Gastrocnemius medialis (tissue), 4 donors: ENCODE measurements around the gene XIRP1. TPM values are rescaled to one million over a fixed set of nuclear protein-coding genes. Genes with fewer than 3 reads are reported as not detected.
A peak's percentile ranks its signal among the peaks of the same experiment; 100 is the strongest.

ENCODE experiments used
- ATAC-seq, 2 donors: fragments of 150-250 bp; one replicate each; pipeline ENCODE4 v1.9.1; 2016
- DNase-seq, 2 donors: peaks; one replicate each; pipeline ENCODE4 v3.0.0-alpha.2; 2019
- H3K27ac ChIP-seq, 4 donors: fragments of 200-600 bp; sonication (generic); 1 replicate in 1 of 4; 2 replicates in 3 of 4; pipeline ENCODE4 v1.5.1; 2016 to 2018; ENCODE audit warnings: mild to moderate bottlenecking in 2 of 4, moderate library complexity in 1 of 4
- H3K27me3 ChIP-seq, 3 donors: fragments of 200-600 bp; sonication (generic) in 2 of 3; 1 replicate in 1 of 3; 2 replicates in 2 of 3; pipeline versions ENCODE4 v1.5.1 to v1.6.0; 2016 to 2019; ENCODE audit warnings: mild to moderate bottlenecking in 1 of 3, moderate library complexity in 1 of 3
- H3K36me3 ChIP-seq, 2 donors: fragments of 200-600 bp; sonication (generic) in 1 of 2; one replicate each; pipeline ENCODE4 v1.5.1; 2017 to 2018
- H3K4me1 ChIP-seq, 2 donors: fragments of 200-600 bp; sonication (generic) in 1 of 2; one replicate each; pipeline ENCODE4 v1.5.1; 2016 to 2017; ENCODE audit warnings: mild to moderate bottlenecking in 2 of 2
- H3K4me3 ChIP-seq, 4 donors: fragments of 200-600 bp; sonication (generic) in 3 of 4; 1 replicate in 1 of 4; 2 replicates in 3 of 4; pipeline ENCODE4 v1.5.1; 2016 to 2019; ENCODE audit warnings: mild to moderate bottlenecking in 2 of 4
- H3K9me3 ChIP-seq, 3 donors: fragments of 200-600 bp; sonication (generic) in 2 of 3; 1 replicate in 1 of 3; 2 replicates in 2 of 3; pipeline ENCODE4 v1.5.1; 2016 to 2019
- CTCF ChIP-seq, 5 experiments: fragments of 450-650 bp in 3 of 5; fragments of 200-600 bp in 2 of 5; sonication (generic) in 2 of 5; IDR thresholded peaks in 4 of 5; conservative IDR thresholded peaks in 1 of 5; 1 replicate in 4 of 5; 2 replicates in 1 of 5; pipeline ENCODE4 v1.5.1; 2016 to 2019; ENCODE audit warnings: antibody characterized with exemption in 5 of 5, mild to moderate bottlenecking in 3 of 5, moderate library complexity in 3 of 5
- POLR2A ChIP-seq, 2 donors: fragments of 450-650 bp; IDR thresholded peaks; one replicate each; pipeline ENCODE4 v1.6.1; 2017; ENCODE audit warnings: antibody characterized with exemption in 2 of 2, mild to moderate bottlenecking in 2 of 2, moderate library complexity in 2 of 2
- in situ Hi-C, 4 donors: fragments of 200-750 bp; cut with MboI; loops; one replicate each; pipeline versions ENCODE4 v1.15.0 to v1.8.0; 2017; ENCODE audit warnings: low sequenced_read_pairs in 4 of 4
- intact Hi-C: fragments of 100-400 bp; cut with DNase I; formaldehyde crosslinking; loops from one replicate; pipeline ENCODE4 v1.15.1; 2023; ENCODE audit warnings: low total_unique reads
- total RNA-seq, 4 donors: library from RNA; depleted of rRNA; stranded (reverse); fragments of >200 nt; gene quantifications; one replicate each; pipeline versions ENCODE4 v1.1.0 to v1.2.3, GENCODE V29; 2016

XIRP1 gene
- total RNA-seq, 4 donors from 2014 or later: 52.4 to 329 (median 128) TPM

- intact Hi-C loops (loop anchor here (5.0 kb wide), 1 partner anchor 202 kb away; the partner anchor contains the start of gene SLC25A38), in situ Hi-C loops (loop anchor here in 1 of 4 donors (25.0 kb wide), 1 partner anchor 1282 kb away; the partner anchor contains the start of gene RPL14)
- no peaks in the 10 kb centered on the region for H3K9me3 ChIP-seq
- H3K27ac ChIP-seq: peak overlapping the region; percentile 86 to 100 (median 94)
- H3K27me3 ChIP-seq: no peaks in the 10 kb centered on the region
- DNase-seq (peak; percentile 85 to 93), ATAC-seq (peak; percentile 68 to 70)
- peak overlapping the region; percentile 44 to 55 (median 47) for H3K4me3 ChIP-seq
- peaks cover 0 to 21% of the 10 kb centered on the region in 2 donors for H3K36me3 ChIP-seq
- H3K4me1 ChIP-seq: peaks cover 47 to 56% of the 10 kb centered on the region in 2 donors
- TF ChIP-seq POLR2A (IDR thresholded peaks at IDR 0.05) (peak; percentile 47 to 57), CTCF (IDR thresholded peaks at IDR 0.05 in 4 of 5, conservative IDR thresholded peaks at IDR 0.05 in 1 of 5) (peak; percentile 12 to 45 (median 31))
Observed at GRCh38 chr3:39180546-39181346, 11.6 kb downstream of the XIRP1 start.

DNA sequence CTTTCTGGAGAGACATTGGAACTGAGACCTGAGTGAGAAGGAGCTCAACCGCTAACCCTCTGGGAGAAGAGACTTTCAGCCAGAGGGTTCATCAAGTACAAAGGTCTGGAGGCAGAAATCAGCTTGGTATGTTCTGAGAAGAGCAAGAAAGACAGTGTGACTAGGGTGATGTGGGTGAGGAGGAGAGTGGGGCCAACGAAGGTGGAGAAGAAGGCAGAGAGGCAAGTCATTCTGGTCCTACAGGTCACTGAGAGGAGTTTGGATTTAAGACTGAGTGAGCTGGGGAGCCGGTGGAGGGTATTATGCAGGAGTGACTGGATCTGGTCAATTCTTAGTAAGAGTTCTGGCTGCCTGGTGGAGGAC lies 12.2 kb downstream of the XIRP1 start:
- Histone ChIP-seq H3K27me3 (no peaks in the 10 kb centered on the region), H3K36me3 (peaks cover 0 to 15% of the 10 kb centered on the region in 2 donors), H3K4me1 (peaks cover 41 to 56% of the 10 kb centered on the region in 2 donors), H3K4me3 (peak overlapping the region; percentile 28 to 55 (median 44)), H3K27ac (peak overlapping the region; percentile 86 to 100 (median 94)), H3K9me3 (no peaks in the 10 kb centered on the region)
- intact Hi-C loops (loop anchor here (5.0 kb wide), 1 partner anchor 202 kb away; the partner anchor contains the start of gene SLC25A38), in situ Hi-C loops (loop anchor here in 1 of 4 donors (25.0 kb wide), 1 partner anchor 1282 kb away; the partner anchor contains the start of gene RPL14)
- ATAC-seq (no peak), DNase-seq (no peak)
- TF ChIP-seq CTCF (IDR thresholded peaks at IDR 0.05 in 4 of 5, conservative IDR thresholded peaks at IDR 0.05 in 1 of 5) (no peak), POLR2A (IDR thresholded peaks at IDR 0.05) (no peak)

GRCh38 chr3:39178553-39178952 lies 13.8 kb downstream of the XIRP1 start:
- Histone ChIP-seq H3K4me3 (peak overlapping the region; percentile 57 to 66 (median 59)), H3K4me1 (peaks cover 25 to 41% of the 10 kb centered on the region in 2 donors), H3K27ac (peak overlapping the region; percentile 83 to 100 (median 84)), H3K27me3 (no peaks in the 10 kb centered on the region), H3K36me3 (peaks cover 0 to 5% of the 10 kb centered on the region in 2 donors), H3K9me3 (no peaks in the 10 kb centered on the region)
- no peak for DNase-seq
- in situ Hi-C loops (loop anchor here in 1 of 4 donors (25.0 kb wide), 1 partner anchor 1284 kb away; the partner anchor contains the start of gene RPL14), intact Hi-C loops (no loop called here)
- no peak for TF ChIP-seq CTCF (IDR thresholded peaks at IDR 0.05 in 4 of 5, conservative IDR thresholded peaks at IDR 0.05 in 1 of 5)
- no peak for TF ChIP-seq POLR2A (IDR thresholded peaks at IDR 0.05)
- ATAC-seq: no peak

DNA sequence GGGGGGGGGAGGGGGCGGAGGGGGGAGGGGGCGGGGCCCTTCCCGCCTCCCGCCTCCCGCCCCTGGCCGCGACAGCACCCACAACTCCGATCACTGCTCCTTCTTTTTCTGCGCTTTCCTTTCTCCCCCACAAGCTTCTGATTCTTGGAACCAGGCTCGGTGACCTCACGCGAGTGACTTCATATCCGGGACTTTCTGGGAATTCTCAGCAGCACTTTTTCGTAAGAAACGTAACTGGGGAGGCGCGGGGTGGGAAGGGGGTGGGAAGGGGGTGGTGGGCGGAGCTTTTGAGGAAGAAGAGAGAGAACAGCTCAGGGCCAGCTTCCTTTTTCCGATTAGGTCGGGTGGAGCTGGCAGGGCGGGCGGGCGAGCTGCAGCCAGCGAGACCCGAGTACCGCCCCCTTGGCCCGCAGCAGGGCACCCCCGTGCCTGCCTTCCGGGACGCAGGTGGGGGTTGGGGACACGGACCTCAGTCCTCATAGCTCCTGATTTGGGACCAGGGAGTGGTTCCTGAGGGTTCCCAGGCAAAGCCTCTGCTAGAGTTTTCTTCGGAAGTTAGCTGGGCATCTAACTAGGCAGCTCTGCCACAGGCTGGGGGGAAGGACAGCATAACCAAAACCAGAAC lies 14.6 kb downstream of the XIRP1 start:
- peaks cover 22 to 34% of the 10 kb centered on the region in 2 donors for H3K4me1 ChIP-seq
- H3K36me3 ChIP-seq: no peaks in the 10 kb centered on the region
- peak; percentile 66 to 70 for TF ChIP-seq POLR2A (IDR thresholded peaks at IDR 0.05)
- TF ChIP-seq CTCF (IDR thresholded peaks at IDR 0.05 in 4 of 5, conservative IDR thresholded peaks at IDR 0.05 in 1 of 5): no peak
- intact Hi-C loops (no loop called here), in situ Hi-C loops (loop anchor here in 1 of 4 donors (25.0 kb wide), 1 partner anchor 1284 kb away; the partner anchor contains the start of gene RPL14)
- peak overlapping the region; percentile 57 to 66 (median 59) for H3K4me3 ChIP-seq
- no peaks in the 10 kb centered on the region for H3K9me3 ChIP-seq
- H3K27ac ChIP-seq: peak overlapping the region; percentile 83 to 100 (median 84)
- no peaks in the 10 kb centered on the region for H3K27me3 ChIP-seq
- DNase-seq (peak; percentile 76 to 78), ATAC-seq (peak; percentile 42 to 56)
